Activated gamma-delta T cell treated with anti-CD3 and anti-CD28 coated beads, Interleukin-2, amount 50 U/mL, for 16 hours (primary cell): ENCODE results near the gene KAZN.
"Not testable (repeated sequence)": the region's sequence is repeated elsewhere in the genome, so short reads cannot be mapped to it uniquely, and the experiment has no call there.

Experiments
- DNase-seq: peaks from one replicate; pipeline ENCODE4 v3.0.0-alpha.2; 2020; ENCODE audit warnings: low read depth

The KAZN gene

DNA sequence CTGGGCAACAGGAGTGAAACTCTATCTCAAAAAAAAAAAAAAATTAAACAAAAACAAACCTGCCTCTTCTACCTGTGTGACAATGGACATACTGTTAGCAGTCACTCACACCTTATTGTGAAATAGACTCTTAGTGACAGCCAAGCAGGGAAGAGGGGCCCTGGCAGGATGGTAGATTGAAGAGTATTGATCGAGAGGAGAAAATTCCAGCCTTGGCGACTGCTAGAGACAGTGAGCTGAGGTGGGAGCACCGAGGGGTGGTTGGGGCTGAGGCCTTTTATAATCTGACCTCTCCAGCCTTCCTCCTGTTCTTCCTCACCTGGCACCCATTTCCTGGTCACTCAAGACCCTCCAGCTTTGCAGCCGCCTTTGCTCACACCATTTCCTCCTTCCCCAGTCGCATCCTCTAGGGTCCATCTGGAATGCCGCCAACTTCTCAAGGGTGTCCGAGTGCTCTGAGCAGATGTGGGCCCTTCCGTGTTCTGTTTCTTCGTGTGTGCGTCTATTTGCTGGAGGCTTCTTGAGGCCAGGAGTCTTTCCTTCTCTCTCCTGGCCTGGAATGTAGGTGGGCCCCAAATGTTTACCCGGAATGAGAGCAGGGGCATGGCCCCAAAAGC, 358.2 kb downstream of the KAZN start:
- no peak for DNase-seq

DNA sequence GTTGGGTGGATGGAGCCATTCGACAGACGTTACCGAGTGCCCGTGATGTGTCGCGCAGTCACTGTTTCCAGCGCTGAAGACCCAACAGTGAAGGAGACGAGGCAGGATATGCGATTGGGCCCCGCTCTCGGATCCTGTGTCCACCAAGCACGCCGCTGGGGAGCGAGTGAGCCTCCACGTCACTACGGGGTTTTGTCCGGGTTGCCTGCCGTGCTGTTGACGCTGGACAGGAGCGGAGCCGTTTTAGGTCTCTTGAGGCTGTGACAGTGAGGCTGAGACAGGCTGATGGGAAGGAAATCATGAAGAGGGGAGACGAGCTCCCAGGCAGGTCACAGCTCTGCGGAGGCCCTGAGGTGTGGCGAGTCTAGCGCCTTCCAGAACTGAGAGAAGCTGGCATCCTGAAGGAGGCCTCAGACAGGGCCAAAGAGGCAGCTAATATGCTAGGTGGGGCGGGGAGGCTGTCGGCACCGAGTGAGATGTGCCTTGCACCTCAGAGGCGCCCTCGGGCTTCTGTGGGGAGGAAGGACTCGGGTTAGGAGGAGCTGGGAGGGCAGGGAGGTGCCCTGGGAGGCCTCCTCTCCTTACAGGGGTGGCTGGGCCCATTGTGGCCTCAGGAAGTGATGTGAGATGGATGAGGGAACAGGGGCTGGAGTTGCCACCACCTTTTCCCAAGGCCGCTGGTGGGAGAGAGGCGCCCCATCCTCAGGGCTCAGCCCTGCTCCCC, 359.1 kb downstream of the KAZN start:
- DNase-seq = no peak

DNA sequence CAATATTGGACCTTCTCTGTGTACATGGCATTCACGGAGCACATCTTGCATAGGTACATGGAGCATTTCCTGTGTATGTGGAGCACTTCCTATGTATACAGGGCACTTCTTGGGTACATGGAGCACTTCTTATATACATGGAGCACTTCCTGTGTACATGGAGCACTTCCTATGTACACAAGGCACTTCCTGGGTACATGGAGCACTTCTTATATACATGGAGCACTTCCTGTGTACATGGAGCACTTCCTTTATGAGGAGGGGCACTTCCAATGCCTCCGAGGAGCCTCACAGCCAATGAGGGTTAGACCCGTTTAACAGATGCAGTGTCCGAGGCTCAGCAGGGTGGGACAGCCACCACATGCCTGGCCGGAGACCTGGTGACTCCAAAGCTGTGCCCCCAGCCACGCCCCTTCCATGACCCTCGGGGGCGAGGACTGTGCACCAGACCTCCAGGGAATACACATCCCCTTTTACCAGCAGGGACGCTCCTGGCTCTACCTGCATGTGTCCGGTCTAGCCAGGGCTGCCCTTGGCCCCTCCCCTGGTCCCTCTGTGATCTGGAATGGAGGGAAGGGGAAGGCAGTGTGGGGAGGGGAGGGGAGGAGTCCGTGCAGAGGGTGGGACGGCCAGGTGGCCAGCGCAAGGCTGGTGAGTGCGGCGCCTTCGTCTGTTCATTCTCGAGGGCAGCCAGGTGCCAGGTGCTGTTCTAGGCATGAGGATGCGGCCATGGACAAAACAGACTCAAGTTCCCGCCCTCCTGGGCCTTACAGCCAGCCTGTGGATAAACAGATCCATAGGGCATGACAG, 360.0 kb downstream of the KAZN start:
- no peak for DNase-seq

DNA sequence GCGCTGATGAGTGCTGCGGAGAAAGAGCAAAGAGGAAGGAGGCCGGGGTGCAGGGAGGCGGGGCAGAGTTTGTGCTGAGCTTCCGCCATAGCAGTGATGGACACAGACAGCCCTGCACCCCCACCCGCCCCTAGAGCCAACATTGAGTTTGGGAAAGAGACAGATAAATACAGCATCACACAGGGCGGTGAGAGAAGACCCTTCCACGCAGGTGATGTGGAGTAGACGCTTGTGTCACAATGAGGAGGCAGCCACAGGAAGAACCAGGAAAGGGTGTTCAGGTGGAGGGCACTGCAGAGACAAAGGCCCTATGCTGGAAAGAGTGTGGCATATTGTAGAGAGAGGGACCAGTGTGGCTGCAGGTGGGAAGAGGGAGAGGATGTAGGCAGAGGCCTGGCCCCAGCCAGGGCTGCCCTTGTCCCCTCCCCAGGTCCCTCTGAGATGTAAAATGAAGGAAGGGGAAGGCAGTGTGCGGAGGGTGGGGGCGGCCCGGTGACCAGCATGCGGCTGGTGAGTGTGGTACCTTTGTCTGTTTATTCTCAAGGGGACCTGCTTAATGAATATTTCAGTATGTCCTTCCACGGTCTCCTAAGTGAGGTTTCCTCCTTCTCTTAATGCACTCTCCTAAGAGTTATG, 360.7 kb downstream of the KAZN start:
- no peak for DNase-seq

DNA sequence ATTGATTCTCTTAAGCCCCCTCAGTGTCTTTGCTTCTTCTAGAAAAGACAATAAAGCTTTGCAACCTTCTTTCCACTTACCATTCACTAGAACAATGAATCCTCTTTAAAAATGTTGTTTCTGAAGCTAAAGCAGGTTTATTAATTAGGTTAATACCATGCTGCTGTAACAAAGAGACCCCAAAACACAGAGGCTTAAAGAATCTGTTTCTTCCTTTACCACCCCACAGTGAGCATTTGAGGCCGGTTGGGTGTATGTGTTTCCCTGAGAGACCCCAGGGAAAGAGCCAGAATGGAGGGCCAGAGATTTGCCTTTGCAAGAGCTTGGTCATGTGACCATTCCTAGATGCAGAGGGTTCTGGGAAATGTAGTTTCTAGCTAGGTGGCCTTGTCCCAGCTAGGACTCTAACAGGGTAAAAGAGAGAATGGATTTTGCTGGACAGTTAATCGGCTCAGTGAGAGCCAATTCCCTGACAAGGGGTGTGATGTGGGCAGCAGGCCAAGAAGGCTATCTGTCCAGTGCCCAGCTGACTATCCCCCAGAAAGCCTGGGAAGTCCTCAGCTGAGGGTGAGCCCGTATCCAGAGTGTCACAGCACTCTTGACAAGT, 363.3 kb downstream of the KAZN start:
- no peak for DNase-seq

DNA sequence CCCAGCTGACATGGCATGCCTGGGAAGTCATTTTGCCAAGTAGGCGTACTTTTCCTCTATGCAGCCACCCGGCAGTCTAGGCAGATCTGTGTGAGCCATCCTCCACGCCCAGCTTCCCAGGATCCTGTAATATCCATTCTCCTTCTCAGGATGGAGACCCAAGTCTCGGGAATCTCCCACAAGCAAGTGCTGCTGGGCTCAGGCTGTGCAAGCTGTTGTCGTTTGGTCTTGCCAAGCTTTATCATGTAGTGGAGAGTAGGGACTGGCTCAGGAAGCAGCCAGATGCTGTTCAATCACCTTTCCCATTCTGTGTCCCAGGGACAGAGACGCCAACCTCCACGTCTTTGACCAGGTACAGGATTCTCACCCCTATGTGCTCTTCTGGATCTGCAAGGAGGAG, 363.9 kb downstream of the KAZN start:
- DNase-seq = no peak

DNA sequence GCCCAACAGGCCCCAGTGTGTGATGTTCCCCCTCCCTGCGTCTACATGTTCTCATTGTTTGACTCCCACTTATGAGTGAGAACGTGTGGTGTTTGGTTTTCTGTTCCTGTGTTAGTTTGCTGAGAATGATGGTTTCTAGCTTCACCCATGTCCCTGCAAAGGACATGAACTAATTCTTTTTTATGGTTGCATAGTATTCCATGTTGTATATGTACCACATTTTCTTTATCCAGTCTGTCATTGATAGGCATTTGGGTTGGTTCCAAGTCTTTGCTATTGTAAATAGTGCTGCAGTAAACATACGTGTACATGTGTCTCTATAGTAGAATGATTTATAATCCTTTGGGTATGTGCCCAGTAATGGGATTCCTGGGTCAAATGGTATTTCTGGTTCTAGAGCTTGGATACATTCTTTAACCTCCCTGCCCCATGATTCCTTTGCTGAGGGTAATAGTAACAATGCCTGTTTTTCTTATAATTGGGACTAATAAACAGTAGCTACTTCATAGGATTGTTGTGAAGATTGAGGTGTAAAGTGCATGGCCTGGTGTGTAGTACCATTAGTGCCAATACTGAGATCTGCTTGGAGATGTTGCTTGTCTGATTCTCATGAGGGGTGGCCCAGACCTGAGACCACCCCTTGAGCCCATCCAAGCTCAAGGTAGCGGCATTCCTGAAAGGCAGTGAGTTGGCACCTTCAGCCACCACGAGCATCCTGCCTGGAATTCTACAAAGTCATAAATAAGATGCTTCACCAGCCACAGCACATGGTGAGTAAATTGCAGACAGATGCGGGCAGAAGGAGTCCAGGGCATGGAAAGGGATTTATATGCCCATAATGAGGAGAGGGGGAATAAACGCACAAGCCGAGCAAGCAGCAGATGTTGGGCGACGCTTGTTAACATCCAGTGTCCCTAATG, 365.6 kb downstream of the KAZN start:
- DNase-seq = not testable (repeated sequence)

DNA sequence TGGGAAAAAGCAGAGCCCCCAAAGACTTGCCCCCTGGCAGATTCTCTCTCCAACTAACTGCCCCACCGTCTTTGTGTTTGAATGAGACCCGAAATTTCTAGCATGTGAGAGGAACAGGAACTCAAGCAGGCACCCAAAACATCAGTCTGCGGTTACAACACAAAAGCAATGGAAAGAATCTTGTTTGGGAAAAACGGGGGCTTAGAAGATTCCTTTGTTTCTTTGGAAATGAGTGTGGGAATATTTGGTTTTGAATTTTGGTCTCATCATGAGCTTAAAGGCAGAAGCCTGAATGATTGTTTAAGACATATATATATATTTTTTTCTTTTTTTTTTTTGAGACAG, 366.2 kb downstream of the KAZN start:
- DNase-seq = no peak

DNA sequence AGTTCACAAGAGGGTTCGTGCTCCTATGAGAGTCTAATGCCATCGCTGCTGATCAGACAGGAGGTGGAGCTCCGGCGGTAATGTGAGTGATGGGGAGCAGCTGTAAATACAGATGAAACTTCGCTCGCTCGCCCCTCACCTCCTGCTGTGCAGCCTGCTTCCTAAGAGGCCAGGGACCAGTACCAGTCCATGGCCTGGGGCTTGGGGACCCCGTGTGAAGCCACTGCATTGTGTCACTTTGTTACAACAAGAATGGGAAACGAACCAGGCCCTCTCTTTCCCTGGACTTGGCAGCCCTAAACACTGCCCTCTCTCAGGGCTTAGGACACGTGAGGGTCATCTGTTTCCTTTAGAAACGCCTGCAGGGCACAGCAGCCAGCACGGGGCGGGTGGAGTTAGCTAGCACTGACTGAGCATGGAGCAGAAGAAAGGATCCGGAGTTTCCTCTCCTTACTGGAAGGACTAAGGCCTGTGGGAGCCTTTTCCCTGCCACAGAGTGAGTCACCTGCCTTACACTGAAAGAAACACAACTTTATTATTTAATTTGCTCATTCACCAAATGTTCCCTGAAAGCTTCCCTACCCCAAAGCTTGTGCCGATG, 369.9 kb downstream of the KAZN start:
- no peak for DNase-seq

DNA sequence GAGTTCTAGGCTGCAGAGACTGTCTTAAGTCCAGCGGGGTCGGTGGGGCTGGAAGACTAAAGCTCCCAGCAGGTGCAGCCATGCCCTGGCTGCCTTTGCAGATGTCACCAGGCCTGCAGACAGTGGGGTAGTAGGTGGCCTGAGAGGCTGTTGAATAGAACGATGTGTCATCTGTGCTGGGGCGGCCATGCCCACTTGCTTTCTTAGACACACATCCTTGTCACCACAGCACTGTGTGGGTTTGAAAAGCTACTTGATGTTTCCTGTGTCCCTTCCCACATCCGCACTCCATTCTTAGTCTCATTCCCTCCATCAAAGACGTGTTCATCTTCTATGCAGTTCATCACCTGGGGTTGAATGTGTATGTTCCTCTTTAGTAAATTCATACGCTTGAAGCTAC, 370.5 kb downstream of the KAZN start:
- DNase-seq = peak; percentile 15

DNA sequence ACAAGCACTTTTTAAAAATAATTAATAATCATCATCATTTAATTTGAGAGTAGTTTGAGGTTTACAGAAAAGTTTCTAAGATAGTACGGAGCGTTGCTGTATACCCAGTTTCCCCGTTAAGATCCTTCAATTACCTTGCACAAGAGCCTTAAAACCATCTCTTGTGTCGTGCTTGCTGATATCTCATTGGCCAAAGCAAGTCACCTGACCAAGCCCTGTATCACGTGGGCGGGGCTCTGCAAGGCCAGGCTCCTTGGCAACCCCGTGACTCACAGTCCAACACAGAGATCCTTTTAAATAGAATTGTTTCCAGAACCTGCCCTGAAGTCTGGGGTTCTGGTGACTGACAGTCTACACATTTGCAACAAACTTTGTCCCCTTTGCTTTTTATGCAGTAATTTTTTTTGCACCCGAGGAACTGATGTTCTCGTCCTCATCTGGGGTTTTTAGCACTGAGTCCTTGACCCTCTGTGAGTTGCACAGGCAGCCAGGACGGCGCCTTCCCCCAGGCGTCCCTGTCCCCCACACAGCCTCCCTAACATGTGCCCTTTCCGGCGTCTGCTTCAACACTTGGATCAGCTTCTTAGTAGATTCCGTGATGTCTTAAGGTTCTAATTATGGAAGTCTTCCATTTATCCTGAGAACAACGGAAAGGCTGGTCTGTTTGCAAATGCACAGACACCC, 371.8 kb downstream of the KAZN start:
- DNase-seq = no peak

DNA sequence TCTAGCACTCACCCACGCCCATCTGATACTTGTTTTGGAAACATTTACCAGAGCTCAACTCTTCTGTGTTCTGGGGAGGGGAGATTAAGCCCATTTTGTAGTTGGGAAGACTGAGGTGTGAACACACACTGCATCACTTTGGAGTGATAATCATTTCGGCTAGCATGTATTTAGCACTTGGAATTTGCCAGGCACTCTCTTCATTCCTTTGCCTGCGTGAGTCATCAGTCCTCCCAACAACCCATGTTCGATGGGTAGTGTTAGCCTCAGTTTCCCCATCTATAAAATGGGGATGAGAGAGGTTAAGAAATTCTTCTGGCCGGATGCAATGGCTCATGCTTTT, 372.3 kb downstream of the KAZN start:
- no peak for DNase-seq

DNA sequence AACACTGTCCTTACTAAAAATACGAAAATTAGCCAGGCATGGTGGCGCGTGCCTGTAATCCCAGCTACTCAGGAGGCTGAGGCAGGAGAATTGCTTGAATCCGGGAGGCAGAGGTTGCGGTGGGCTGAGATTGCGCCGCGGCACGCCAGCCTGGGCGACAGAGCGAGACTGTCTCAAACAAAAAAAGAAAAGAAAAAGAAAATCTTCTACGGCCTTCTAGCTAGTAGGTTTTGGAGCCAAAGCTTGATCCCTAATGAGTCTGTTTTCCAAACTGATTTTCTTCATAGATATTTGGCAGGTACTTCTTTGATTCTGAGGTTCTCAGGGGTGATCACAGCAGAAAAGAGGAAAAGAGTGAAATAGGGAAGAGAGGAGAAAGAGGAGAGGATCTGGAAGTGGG, 372.7 kb downstream of the KAZN start:
- no peak for DNase-seq

DNA sequence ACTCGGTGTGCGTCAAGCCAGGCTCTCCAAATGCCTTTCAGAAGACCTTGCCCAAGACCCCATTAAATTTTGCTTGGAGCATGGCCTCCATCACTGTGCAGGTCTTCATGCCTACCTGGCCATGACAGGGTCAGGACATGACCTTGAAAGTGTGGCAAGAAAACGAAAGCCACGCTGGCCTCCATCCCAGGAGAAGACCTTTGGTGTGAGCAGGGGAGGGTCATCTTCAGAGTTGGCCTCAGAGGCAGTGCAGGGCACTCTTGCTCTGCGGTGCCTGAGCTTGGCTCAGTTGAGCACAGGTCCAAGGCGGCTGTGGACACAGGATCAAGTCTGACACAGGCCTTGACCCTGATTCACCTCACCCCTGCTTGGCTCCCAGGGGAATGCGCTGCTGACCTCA, 373.6 kb downstream of the KAZN start:
- no peak for DNase-seq

DNA sequence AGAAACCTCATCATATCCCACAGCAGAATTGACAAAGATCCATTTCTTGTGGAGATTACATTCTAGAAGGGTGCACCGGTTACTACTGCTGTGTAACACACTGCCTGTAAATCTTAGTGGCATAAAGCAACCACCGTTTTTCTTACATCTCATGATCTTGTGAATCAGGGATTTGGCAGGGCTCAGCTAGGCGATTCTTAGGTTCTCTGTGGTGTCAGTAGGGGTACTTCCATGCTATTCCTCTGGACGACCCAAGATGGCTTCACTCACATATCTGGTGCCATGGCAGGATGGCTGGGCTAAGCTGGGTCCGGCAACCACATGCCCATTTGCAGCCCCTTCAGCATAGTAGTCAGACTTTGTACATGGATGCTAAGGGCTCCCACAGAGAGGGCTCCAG, 375.3 kb downstream of the KAZN start:
- DNase-seq = no peak

DNA sequence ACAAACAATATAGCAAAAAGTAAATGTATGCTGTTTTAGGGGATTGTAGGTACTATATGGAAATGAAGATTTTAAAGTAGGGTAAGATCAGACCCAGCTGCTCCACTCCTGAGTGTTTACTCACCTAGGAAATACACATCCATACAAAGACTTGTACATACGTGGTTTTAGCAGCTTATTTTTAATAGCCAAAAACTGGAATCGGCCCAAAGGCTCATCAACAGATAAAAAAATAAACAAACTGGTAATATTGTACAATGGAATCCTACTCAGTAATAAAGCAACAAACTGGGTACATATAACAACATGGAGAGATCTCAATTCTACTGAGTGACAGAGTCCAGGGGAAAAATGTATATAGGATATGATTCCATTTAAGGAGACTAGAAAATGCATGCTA, 375.9 kb downstream of the KAZN start:
- DNase-seq = no peak

DNA sequence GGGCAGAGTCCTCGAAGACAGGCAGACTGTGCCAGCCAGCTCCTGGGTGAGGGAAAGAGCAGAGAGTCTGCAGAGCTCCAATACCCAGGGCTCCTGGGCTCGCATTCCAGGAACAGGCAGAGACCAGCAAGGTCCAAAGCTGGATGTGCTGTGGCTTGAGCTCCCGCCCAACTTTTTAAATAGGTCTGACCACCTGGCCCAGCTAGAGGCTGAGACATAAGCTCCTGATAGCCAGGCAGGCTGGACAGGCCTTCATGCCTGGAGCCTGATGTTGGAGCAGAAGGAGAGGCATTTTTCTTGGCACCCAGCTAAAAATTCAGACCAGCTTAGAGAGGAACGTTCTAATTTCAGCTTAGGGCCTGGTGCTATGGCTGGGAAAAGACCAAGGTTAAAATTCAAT, 376.6 kb downstream of the KAZN start:
- DNase-seq = no peak

DNA sequence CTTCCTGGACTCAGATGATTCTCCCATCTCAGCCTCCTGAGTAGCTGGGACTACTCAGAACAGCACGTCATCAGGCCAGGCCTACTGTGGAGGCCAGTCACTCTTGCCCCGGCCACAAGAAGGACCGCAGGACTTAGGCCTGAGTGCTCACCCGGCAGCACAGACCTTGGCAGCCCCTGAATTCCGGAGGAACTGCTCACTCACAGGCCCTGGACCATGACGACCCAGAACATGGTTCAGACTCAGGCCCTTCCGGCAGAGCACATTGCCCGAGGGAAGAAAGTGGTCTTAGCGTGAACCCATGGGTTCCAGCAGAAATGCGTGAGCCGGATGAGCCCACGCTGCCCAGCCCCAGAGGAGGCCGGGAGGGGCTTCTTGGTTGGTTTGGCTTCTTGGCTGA, 377.8 kb downstream of the KAZN start:
- no peak for DNase-seq

DNA sequence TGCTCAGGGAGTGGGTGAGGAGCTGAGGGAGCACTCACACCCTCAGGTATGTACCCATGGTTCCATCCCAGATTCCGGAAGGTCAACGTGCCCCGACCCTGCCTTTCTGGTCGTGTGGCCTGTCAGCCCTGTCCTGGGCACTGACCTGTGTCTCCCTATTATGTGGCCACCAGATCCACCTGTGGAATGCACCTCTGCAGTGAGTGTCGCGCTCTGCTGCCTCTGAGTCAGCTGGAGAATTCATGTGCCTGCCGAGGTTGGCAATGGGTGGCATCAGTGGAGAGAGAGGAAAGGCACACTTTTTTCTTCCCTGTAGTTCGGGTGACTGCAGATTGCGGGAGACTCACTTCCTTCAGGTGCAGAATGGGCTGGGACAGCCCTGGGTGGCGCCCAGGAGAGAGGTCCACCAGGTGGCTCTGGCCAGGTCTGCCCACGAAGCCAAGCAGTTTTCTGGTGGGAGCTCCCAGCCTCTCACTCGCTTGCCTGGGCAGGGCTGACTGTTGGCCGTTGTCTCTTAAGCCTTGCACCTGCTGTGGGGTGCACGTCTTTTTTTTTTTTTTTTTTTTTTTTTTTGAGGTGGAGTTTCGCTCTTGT, 378.9 kb downstream of the KAZN start:
- no peak for DNase-seq

DNA sequence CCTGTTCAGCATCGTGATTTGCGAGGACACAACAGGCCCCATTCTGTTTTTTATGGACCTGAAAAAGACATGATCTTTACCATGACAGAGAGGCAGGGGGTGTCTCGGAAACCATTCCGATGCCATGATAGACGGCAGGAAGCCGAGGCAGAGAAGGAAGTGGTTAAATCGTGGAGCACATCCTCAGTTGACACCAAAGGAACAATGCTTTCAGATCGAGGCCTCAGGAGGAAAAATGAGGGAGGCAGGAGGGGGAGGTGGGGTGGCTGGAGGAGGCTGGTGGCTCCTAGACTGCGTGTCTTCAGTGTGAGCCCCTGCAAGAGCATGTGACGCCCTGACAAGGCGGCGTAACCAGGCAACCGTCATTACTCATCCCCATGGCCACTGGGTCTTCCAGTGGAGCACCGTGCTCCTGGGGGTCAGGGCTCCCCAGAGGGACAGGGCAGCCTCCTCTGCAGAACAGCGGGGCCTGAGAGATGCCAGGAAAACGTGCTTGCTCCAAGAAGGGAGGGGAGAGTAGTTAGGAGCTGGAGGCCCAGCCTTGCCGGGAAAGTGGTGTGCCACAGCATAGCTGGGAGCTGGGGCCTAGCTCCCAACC, 382.2 kb downstream of the KAZN start:
- no peak for DNase-seq
